Fibroblast of lung (primary cell): ENCODE results near the gene HP1BP3. TPM values are rescaled to one million over a fixed set of nuclear protein-coding genes. Genes with fewer than 3 reads are reported as not detected.

Experiments used
- DNase-seq, 2 donors: peaks; one replicate each; pipeline versions ENCODE4 v3.0.0 to v3.0.0-alpha.2; 2010; ENCODE audit warnings: low read depth in 2 of 2
- H2AFZ ChIP-seq: 2 replicates; pipeline ENCODE4 v1.5.1; 2012; ENCODE audit warnings: low read length, control low read depth, inconsistent platforms
- H3K27ac ChIP-seq: 2 replicates; pipeline ENCODE4 v1.5.1; 2011; ENCODE audit warnings: low read length, control low read depth; ENCODE audit not compliant: insufficient read depth
- H3K27me3 ChIP-seq: 2 replicates; pipeline ENCODE4 v1.5.1; 2011; ENCODE audit warnings: mild to moderate bottlenecking, low read length; ENCODE audit not compliant: control insufficient read depth, insufficient read depth
- H3K36me3 ChIP-seq: 2 replicates; pipeline ENCODE4 v1.5.1; 2011; ENCODE audit warnings: low read length; ENCODE audit not compliant: control insufficient read depth, insufficient read depth
- H3K4me1 ChIP-seq: 2 replicates; pipeline ENCODE4 v1.5.1; 2011; ENCODE audit warnings: low read length; ENCODE audit not compliant: control insufficient read depth, insufficient read depth; ENCODE audit errors: extremely low read depth
- H3K4me2 ChIP-seq: 2 replicates; pipeline ENCODE4 v1.5.1; 2011; ENCODE audit warnings: low read length, control low read depth; ENCODE audit not compliant: insufficient read depth; ENCODE audit errors: extremely low read depth
- H3K4me3 ChIP-seq, 4 experiments: fragments of 200-600 bp in 1 of 4; sonication (generic) in 1 of 4; replicated peaks in 1 of 4; 2 replicates each; pipeline ENCODE4 v1.5.1; 2011 to 2016; ENCODE audit warnings: low read length in 4 of 4, low read depth in 3 of 4, mild to moderate bottlenecking in 3 of 4, control low read depth in 2 of 4, inconsistent platforms in 1 of 4, mixed read lengths in 1 of 4; ENCODE audit not compliant: insufficient read depth in 1 of 4; ENCODE audit errors: control extremely low read depth in 1 of 4
- H3K79me2 ChIP-seq: 2 replicates; pipeline ENCODE4 v1.5.1; 2012; ENCODE audit warnings: mild to moderate bottlenecking, low read length, inconsistent platforms; ENCODE audit not compliant: control insufficient read depth, insufficient read depth
- H3K9ac ChIP-seq: 2 replicates; pipeline ENCODE4 v1.5.1; 2011; ENCODE audit warnings: mild to moderate bottlenecking, low read length, control low read depth; ENCODE audit not compliant: insufficient read depth
- H3K9me3 ChIP-seq: 2 replicates; pipeline ENCODE4 v1.5.1; 2012; ENCODE audit warnings: low read depth, low read length; ENCODE audit not compliant: control insufficient read depth, insufficient read depth
- H4K20me1 ChIP-seq: 2 replicates; pipeline ENCODE4 v1.5.1; 2011; ENCODE audit warnings: low read length; ENCODE audit not compliant: control insufficient read depth, insufficient read depth; ENCODE audit errors: extremely low read depth
- EZH2 ChIP-seq: IDR thresholded peaks from 2 replicates; pipeline ENCODE4 v1.5.1; 2012; ENCODE audit warnings: low read length, control low read depth, mild to moderate bottlenecking; ENCODE audit errors: missing control alignments
- polyA plus RNA-seq, 2 donors: library from polyadenylated mRNA; depleted of rRNA in 1 of 2; stranded (reverse) in 1 of 2; unstranded in 1 of 2; fragments of >200 nt; gene quantifications; 2 replicates each; pipeline ENCODE4 v1.2.1, GENCODE V29; 2011 to 2012; ENCODE audit warnings: missing spikeins in 1 of 2
- total RNA-seq: library from RNA; depleted of rRNA; stranded (reverse); fragments of >200 nt; gene quantifications from 2 replicates; pipeline ENCODE4 v1.2.1, GENCODE V29; 2014
- TF ChIP-seq, protein P1 (sequence below), 2 donors: IDR thresholded peaks in 1 of 2; conservative IDR thresholded peaks in 1 of 2; 1 replicate in 1 of 2; 2 replicates in 1 of 2; pipeline ENCODE4 v1.5.1; 2011 to 2012; ENCODE audit warnings: low read length in 2 of 2, control low read depth in 1 of 2, inconsistent platforms in 1 of 2, low read depth in 1 of 2, mild to moderate bottlenecking in 1 of 2

HP1BP3 gene
- total and polyA plus RNA-seq, 2 donors (not counting 1 experiment from before 2014, with no cell fraction given) = 201 to 255 TPM

DNA sequence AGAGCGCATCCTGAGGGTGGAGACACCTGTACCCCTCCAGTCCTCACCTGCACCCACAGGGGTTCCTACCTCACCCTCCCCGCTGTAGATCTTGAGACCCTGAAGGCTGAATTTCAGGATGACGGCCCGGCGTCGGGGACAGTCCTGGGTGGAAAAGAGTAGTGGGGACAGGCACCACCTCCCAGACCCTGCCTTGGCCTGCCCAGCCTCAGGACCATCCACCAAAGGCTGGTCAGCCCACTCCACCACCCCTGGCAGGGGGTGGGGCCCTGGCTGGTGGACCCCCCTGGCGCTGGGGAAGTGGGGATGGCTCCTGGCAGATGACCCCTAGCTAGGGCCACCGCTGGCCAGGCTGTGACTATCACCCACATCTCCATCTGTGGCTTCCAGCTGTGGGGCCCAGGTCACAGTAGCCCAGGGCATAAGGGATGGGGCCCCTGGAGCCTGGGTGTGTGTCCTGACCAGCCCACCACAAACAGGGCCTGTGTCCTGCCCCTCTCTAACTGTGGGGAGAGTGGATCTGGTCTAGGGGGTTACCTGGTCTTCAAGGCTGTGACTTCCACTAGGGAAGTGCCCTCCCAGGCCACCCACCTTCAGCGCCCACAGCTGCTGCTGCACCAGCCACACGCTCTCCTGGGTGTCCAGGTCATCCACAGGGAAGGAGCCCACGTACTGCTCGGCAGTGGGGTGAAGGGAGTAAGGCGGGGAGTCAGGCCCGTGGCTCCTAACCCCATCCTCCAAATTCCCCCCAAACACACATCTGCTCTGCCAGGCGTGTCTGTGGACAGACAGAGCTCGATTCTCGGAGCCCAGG lies 60.0 kb downstream of the HP1BP3 start:
- H3K9me3 ChIP-seq = no peaks in the 10 kb centered on the region
- H3K27me3 ChIP-seq = no peaks in the 10 kb centered on the region
- H3K4me2 ChIP-seq = no peak overlapping the region
- no peak for DNase-seq
- no peak overlapping the region for H2AFZ ChIP-seq
- H3K9ac ChIP-seq = no peak overlapping the region
- H3K27ac ChIP-seq = no peak overlapping the region
- no peaks in the 10 kb centered on the region for H3K79me2 ChIP-seq
- TF ChIP-seq, protein P1, sequence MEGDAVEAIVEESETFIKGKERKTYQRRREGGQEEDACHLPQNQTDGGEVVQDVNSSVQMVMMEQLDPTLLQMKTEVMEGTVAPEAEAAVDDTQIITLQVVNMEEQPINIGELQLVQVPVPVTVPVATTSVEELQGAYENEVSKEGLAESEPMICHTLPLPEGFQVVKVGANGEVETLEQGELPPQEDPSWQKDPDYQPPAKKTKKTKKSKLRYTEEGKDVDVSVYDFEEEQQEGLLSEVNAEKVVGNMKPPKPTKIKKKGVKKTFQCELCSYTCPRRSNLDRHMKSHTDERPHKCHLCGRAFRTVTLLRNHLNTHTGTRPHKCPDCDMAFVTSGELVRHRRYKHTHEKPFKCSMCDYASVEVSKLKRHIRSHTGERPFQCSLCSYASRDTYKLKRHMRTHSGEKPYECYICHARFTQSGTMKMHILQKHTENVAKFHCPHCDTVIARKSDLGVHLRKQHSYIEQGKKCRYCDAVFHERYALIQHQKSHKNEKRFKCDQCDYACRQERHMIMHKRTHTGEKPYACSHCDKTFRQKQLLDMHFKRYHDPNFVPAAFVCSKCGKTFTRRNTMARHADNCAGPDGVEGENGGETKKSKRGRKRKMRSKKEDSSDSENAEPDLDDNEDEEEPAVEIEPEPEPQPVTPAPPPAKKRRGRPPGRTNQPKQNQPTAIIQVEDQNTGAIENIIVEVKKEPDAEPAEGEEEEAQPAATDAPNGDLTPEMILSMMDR (conservative IDR thresholded peaks at IDR 0.05 in 1 of 2, IDR thresholded peaks at IDR 0.05 in 1 of 2; ENCODE audit: low read depth in 1 of 2, low read length in 2 of 2) = no peak
- no peak for TF ChIP-seq EZH2
- H3K4me3 ChIP-seq = no peak overlapping the region
- H3K36me3 ChIP-seq = peaks cover 1% of the 10 kb centered on the region
- H4K20me1 ChIP-seq = no peaks in the 10 kb centered on the region
- H3K4me1 ChIP-seq = peaks cover 6% of the 10 kb centered on the region

DNA sequence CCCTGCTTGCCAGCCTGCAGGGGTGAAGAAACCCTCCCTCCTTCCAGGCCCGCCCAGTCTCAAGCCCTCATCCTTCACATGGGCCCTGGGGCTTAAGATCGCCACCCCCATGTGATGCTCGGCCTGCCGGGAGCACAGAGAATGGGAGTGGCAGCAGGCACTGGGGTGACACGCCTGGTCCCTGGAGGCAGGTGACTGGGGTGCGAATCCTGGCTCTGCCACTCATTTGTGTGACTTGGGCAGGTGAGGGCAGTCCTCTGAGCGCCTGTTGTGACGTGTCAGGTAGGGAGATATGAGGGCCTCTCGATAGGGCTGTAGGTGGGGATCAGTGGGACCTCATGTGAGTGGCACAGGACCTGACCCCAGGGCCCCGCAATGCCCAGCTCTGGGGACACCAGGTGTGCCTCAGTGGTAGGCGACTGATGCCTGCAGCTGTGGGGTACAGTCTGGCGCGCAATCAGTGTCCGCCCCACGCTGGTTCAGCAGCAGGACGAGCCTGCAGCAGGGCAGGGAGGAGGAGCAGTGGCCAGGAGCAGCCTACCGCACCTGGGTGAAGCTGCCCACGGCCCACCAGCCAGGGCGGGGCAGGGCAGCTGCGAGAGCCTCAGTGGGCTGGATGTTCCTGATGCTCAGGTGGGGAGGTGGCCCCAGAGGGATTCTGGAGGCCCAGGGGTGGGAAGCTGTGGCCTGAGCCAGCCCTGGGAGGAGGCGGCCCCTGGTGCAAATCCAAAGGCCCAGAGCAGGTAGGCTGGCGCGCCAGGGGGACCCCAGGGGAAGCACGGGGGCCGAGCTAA lies 60.8 kb downstream of the HP1BP3 start:
- Histone ChIP-seq H3K27ac (no peak overlapping the region), H4K20me1 (no peaks in the 10 kb centered on the region), H3K4me2 (no peak overlapping the region), H3K9me3 (no peaks in the 10 kb centered on the region), H3K36me3 (peaks cover 3% of the 10 kb centered on the region), H3K79me2 (no peaks in the 10 kb centered on the region), H3K27me3 (no peaks in the 10 kb centered on the region), H3K9ac (no peak overlapping the region), H3K4me3 (no peak overlapping the region), H3K4me1 (peaks cover 6% of the 10 kb centered on the region), H2AFZ (no peak overlapping the region)
- TF ChIP-seq, protein P1 (conservative IDR thresholded peaks at IDR 0.05 in 1 of 2, IDR thresholded peaks at IDR 0.05 in 1 of 2; ENCODE audit: low read depth in 1 of 2, low read length in 2 of 2) = no peak
- no peak for TF ChIP-seq EZH2
- DNase-seq = no peak
